HepG2 (cell line): ENCODE data around the gene ROM1. TPM values are rescaled to one million over a fixed set of nuclear protein-coding genes. Genes with fewer than 3 reads are reported as not detected.

Experiments
- CHD4 ChIP-seq: fragments of 200-600 bp; sonication (generic); IDR thresholded peaks from 2 replicates; pipeline ENCODE4 v1.7.0; 2017; ENCODE audit warnings: mild to moderate bottlenecking, low read length, borderline replicate concordance
- EED ChIP-seq: sonication (generic); formaldehyde crosslinking; IDR thresholded peaks from 2 replicates; pipeline ENCODE4 v1.5.0; 2020; ENCODE audit warnings: mild to moderate bottlenecking, missing genetic modification reagents
- ETV5 ChIP-seq: IDR thresholded peaks from 2 replicates; pipeline ENCODE4 v1.6.1; 2018; ENCODE audit warnings: missing biosample characterization, missing genetic modification reagents, inconsistent platforms, borderline replicate concordance
- GFI1 ChIP-seq: sonication (generic); formaldehyde crosslinking; IDR thresholded peaks from 2 replicates; pipeline ENCODE4 v1.5.0; 2020; ENCODE audit warnings: missing genetic modification reagents, mild to moderate bottlenecking, borderline replicate concordance
- HOXD1 ChIP-seq: sonication (generic); formaldehyde crosslinking; IDR thresholded peaks from 2 replicates; pipeline ENCODE4 v1.5.0; 2020; ENCODE audit warnings: missing genetic modification reagents
- KIAA2018 ChIP-seq: sonication (generic); formaldehyde crosslinking; IDR thresholded peaks from 2 replicates; pipeline ENCODE4 v1.5.0; 2020; ENCODE audit warnings: mild to moderate bottlenecking, missing genetic modification reagents, borderline replicate concordance
- LCORL ChIP-seq, 2 experiments: fragments of 450-650 bp in 1 of 2; sonication (generic) in 1 of 2; formaldehyde crosslinking in 1 of 2; IDR thresholded peaks; 2 replicates each; pipeline versions ENCODE4 v1.5.0 to v1.6.1; 2017 to 2020; ENCODE audit warnings: antibody characterized with exemption in 1 of 2, missing genetic modification reagents in 1 of 2
- MNT ChIP-seq: fragments of 450-650 bp; IDR thresholded peaks from 2 replicates; pipeline ENCODE4 v1.6.1; 2016
- NR3C1 ChIP-seq: sonication (generic); formaldehyde crosslinking; IDR thresholded peaks from 2 replicates; pipeline ENCODE4 v1.4.0; 2020; ENCODE audit warnings: missing genetic modification reagents
- RFX3 ChIP-seq: IDR thresholded peaks from 2 replicates; pipeline ENCODE4 v1.6.1; 2016; ENCODE audit warnings: missing biosample characterization, missing genetic modification reagents
- ZBTB46 ChIP-seq: sonication (generic); formaldehyde crosslinking; IDR thresholded peaks from 2 replicates; pipeline ENCODE4 v1.4.0; 2020; ENCODE audit warnings: mild to moderate bottlenecking, missing genetic modification reagents, borderline replicate concordance
- ZNF207 ChIP-seq: fragments of 450-650 bp; IDR thresholded peaks from 2 replicates; pipeline ENCODE4 v1.6.1; 2016; ENCODE audit warnings: antibody characterized with exemption, borderline replicate concordance
- ZNF317 ChIP-seq: sonication (generic); formaldehyde crosslinking; IDR thresholded peaks from 2 replicates; pipeline ENCODE4 v1.5.0; 2020; ENCODE audit warnings: mild to moderate bottlenecking, missing genetic modification reagents
- ZNF446 ChIP-seq: sonication (generic); formaldehyde crosslinking; IDR thresholded peaks from 2 replicates; pipeline ENCODE4 v1.5.0; 2020; ENCODE audit warnings: mild to moderate bottlenecking, missing genetic modification reagents
- ZNF556 ChIP-seq: sonication (generic); formaldehyde crosslinking; IDR thresholded peaks from 2 replicates; pipeline ENCODE4 v1.4.0; 2020; ENCODE audit warnings: mild to moderate bottlenecking, missing genetic modification reagents, borderline replicate concordance
- ZNF652 ChIP-seq: IDR thresholded peaks from 2 replicates; pipeline ENCODE4 v1.6.1; 2016; ENCODE audit warnings: low read depth, borderline replicate concordance
- ZNF747 ChIP-seq: sonication (generic); formaldehyde crosslinking; IDR thresholded peaks from 2 replicates; pipeline ENCODE4 v1.8.1; 2023; ENCODE audit warnings: missing genetic modification reagents, mild to moderate bottlenecking, borderline replicate concordance
- ZNF782 ChIP-seq: sonication (generic); formaldehyde crosslinking; IDR thresholded peaks from 2 replicates; pipeline ENCODE4 v1.4.0; 2020; ENCODE audit warnings: missing genetic modification reagents, mild to moderate bottlenecking, borderline replicate concordance
- polyA plus RNA-seq, 8 experiments: library from polyadenylated mRNA; depleted of rRNA in 3 of 8; stranded (reverse) in 7 of 8; unstranded in 1 of 8; fragments of >200 nt; fragmentation: Illumina TruSeq in 4 of 8; extraction: Trizol in 4 of 8; gene quantifications; 2 replicates each; pipeline versions ENCODE4 v1.2.1 to v1.2.3, GENCODE V29; 2011 to 2016; ENCODE audit warnings: low read depth in 4 of 8, missing spikeins in 1 of 8, mixed read lengths in 1 of 8; ENCODE audit not compliant: insufficient read depth in 1 of 8
- total RNA-seq, 5 experiments: library from RNA; depleted of rRNA; stranded (reverse); fragments of >200 nt; fragmentation: Illumina TruSeq; extraction: Trizol; gene quantifications; 2 replicates each; pipeline ENCODE4 v1.2.3, GENCODE V29; 2016; ENCODE audit warnings: low read depth in 1 of 5

The ROM1 gene
- total and polyA plus RNA-seq, 2 of the 13 experiments (the other 11 are each of a cell fraction or from before 2014, with no cell fraction given), result 1.2 to 2.4 TPM

GRCh38 chr11:62612366-62613290 is at the start of gene ROM1, which contains the start of gene EML3 (continued):
- TF ChIP-seq KIAA2018 (no peak), GFI1 (CRISPR knock-in tag) (no peak), ETV5 (CRISPR knock-in tag) (peak; percentile 30; the same call in 1 of the 2 replicates), ZNF446 (no peak), ZBTB46 (CRISPR knock-in tag) (no peak), HOXD1 (CRISPR knock-in tag) (no peak), ZNF556 (CRISPR knock-in tag) (no peak), ZNF747 (no peak), EED (no peak), ZNF782 (CRISPR knock-in tag) (no peak), ZNF317 (CRISPR knock-in tag) (no peak), RFX3 (CRISPR knock-in tag) (no peak), LCORL (IDR thresholded peaks at IDR 0.05) (no peak), LCORL (CRISPR knock-in tag; IDR thresholded peaks at IDR 0.05) (peak; percentile 27; the same call in 1 of the 2 replicates), MNT (no peak), NR3C1 (no peak), ZNF652 (CRISPR knock-in tag) (peak; percentile 59; the same call in 1 of the 2 replicates), CHD4 (no peak), ZNF207 (no peak)
